Stimulated activated CD4-positive, alpha-beta T cell treated with anti-CD3 and anti-CD28 coated beads, TNF-alpha, amount 100 ng/mL, for 24 hours (primary cell): ENCODE measurements around the gene SFMBT2.
"Not testable (repeated sequence)": the region's sequence is repeated elsewhere in the genome, so short reads cannot be mapped to it uniquely, and the experiment has no call there.

Experiments used
- DNase-seq, 3 experiments: peaks; one replicate each; pipeline ENCODE4 v3.0.0-alpha.2; 2020; ENCODE audit warnings: low read depth in 3 of 3

Gene SFMBT2

GRCh38 chr10:7401782-7402181, 9.1 kb downstream of the SFMBT2 start:
- no peak for DNase-seq

- no peak for DNase-seq
Observed at GRCh38 chr10:7401156-7401555, 9.7 kb downstream of the SFMBT2 start.

GRCh38 chr10:7400068-7400715, 10.6 kb downstream of the SFMBT2 start:
- DNase-seq = no peak

GRCh38 chr10:7399533-7399932, 11.3 kb downstream of the SFMBT2 start:
- DNase-seq = no peak

- DNase-seq = peak in 2 of 3 experiments; percentile 21 to 27
Observed at GRCh38 chr10:7397049-7398035, 13.5 kb downstream of the SFMBT2 start.

- not testable (repeated sequence) for DNase-seq
Observed at GRCh38 chr10:7392301-7392700, 18.5 kb downstream of the SFMBT2 start.

GRCh38 chr10:7391748-7392147, 19.1 kb downstream of the SFMBT2 start:
- DNase-seq = no peak

- not testable (repeated sequence) for DNase-seq
Observed at GRCh38 chr10:7390689-7391110, 20.1 kb downstream of the SFMBT2 start.

GRCh38 chr10:7389844-7390243, 21.0 kb downstream of the SFMBT2 start:
- DNase-seq = no peak

GRCh38 chr10:7389346-7389745, 21.5 kb downstream of the SFMBT2 start:
- no peak for DNase-seq

GRCh38 chr10:7388602-7389001, 22.2 kb downstream of the SFMBT2 start:
- no peak for DNase-seq

GRCh38 chr10:7388149-7388548, 22.7 kb downstream of the SFMBT2 start:
- not testable (repeated sequence) for DNase-seq

- no peak for DNase-seq
Observed at GRCh38 chr10:7385114-7385513, 25.7 kb downstream of the SFMBT2 start.

- DNase-seq = no peak
Observed at GRCh38 chr10:7383442-7383841, 27.4 kb downstream of the SFMBT2 start.

GRCh38 chr10:7380704-7381241, 30.1 kb downstream of the SFMBT2 start:
- DNase-seq = no peak

- DNase-seq = no peak
Observed at GRCh38 chr10:7378602-7379403, 32.0 kb downstream of the SFMBT2 start.

GRCh38 chr10:7377614-7378248, 33.1 kb downstream of the SFMBT2 start:
- no peak for DNase-seq

- no peak for DNase-seq
Observed at GRCh38 chr10:7374795-7375194, 36.0 kb downstream of the SFMBT2 start.

- no peak for DNase-seq
Observed at GRCh38 chr10:7373039-7373438, 37.8 kb downstream of the SFMBT2 start.

GRCh38 chr10:7372504-7372903, 38.3 kb downstream of the SFMBT2 start:
- DNase-seq = no peak

GRCh38 chr10:7370511-7370910, 40.3 kb downstream of the SFMBT2 start:
- no peak for DNase-seq
